BE2C (cell line): ENCODE results near the gene VGF.

Experiments
- DNase-seq: peaks from one replicate; pipeline ENCODE4 v3.0.0-alpha.2; 2020
- H3K27me3 ChIP-seq: fragments of 250-450 bp; sonication (Bioruptor Pico); 2 replicates; pipeline ENCODE4 v1.5.1; 2020; ENCODE audit warnings: mild to moderate bottlenecking
- H3K36me3 ChIP-seq: fragments of 250-450 bp; sonication (Bioruptor Pico); 2 replicates; pipeline ENCODE4 v1.5.1; 2020; ENCODE audit warnings: mild to moderate bottlenecking
- H3K4me1 ChIP-seq: fragments of 250-450 bp; sonication (Bioruptor Pico); 2 replicates; pipeline ENCODE4 v1.5.1; 2020
- H3K4me3 ChIP-seq: 2 replicates; pipeline ENCODE4 v1.5.1; 2011; ENCODE audit warnings: low read depth, low read length
- H3K9me3 ChIP-seq: fragments of 250-450 bp; sonication (Bioruptor Pico); 2 replicates; pipeline ENCODE4 v1.5.1; 2020
- TF ChIP-seq, protein P1 (sequence below): IDR thresholded peaks from 2 replicates; pipeline ENCODE4 v1.5.1; 2012; ENCODE audit warnings: mild to moderate bottlenecking, low read depth, low read length

Gene VGF

DNA sequence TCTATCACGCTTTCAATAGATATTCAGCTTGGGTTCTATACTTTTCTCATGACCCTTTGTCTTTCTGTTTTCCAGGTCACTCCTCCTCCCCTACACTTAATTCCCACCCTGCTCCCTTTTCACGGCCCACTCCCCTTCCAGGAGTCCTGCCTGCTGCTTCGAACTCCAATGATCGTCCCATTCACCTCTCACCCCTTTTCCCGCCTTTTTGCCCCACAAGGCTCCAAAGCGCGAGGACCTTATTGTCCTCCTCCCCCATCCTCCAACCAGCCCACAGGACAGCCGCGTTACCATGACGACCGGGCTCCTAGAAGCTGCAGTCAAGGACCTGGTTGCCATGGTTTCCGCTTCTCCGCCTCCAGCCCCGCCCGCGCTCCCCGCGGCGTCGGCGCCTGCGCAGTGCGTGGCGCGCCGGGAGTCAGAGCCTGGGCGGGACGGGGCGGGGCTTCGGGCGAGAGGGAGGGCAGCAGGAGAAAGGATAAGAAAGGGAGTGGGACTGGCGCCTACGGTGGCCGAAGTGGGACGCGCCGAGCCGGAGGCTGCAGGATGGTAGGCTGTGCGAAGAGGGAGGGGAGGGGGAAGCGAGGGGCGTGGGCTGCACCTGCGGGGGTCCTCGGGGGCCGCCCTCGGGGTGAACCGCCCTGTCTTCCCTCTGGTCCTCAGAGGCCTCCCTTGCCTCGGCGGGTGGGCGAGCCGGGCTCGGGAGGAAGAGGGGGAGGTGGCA lies 11.2 kb downstream of the VGF start, which contains the start of gene AP1S1:
Gene AP1S1, plus strand, starts transcription at position 508 of the 724 bp plus-strand sequence. Its CDS starts 39 bp downstream, at position 547.
- Histone ChIP-seq H3K27me3 (no peaks in the 10 kb centered on the region), H3K9me3 (no peaks in the 10 kb centered on the region), H3K4me1 (no peaks in the 10 kb centered on the region; the same call in 1 of the 2 replicates), H3K36me3 (peaks cover 9% of the 10 kb centered on the region), H3K4me3 (peak within 1 kb of the TSS; percentile 83)
- peak; percentile 99 for DNase-seq
- TF ChIP-seq, protein P1, sequence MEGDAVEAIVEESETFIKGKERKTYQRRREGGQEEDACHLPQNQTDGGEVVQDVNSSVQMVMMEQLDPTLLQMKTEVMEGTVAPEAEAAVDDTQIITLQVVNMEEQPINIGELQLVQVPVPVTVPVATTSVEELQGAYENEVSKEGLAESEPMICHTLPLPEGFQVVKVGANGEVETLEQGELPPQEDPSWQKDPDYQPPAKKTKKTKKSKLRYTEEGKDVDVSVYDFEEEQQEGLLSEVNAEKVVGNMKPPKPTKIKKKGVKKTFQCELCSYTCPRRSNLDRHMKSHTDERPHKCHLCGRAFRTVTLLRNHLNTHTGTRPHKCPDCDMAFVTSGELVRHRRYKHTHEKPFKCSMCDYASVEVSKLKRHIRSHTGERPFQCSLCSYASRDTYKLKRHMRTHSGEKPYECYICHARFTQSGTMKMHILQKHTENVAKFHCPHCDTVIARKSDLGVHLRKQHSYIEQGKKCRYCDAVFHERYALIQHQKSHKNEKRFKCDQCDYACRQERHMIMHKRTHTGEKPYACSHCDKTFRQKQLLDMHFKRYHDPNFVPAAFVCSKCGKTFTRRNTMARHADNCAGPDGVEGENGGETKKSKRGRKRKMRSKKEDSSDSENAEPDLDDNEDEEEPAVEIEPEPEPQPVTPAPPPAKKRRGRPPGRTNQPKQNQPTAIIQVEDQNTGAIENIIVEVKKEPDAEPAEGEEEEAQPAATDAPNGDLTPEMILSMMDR: no peak

GRCh38 chr7:101151908-101152651 lies 13.3 kb downstream of the VGF start:
- H3K27me3 ChIP-seq: no peaks in the 10 kb centered on the region
- no peaks in the 10 kb centered on the region; the same call in 1 of the 2 replicates for H3K4me1 ChIP-seq
- no peak for DNase-seq
- H3K4me3 ChIP-seq: no peak overlapping the region
- H3K36me3 ChIP-seq: no peaks in the 10 kb centered on the region
- H3K9me3 ChIP-seq: no peaks in the 10 kb centered on the region
- TF ChIP-seq, protein P1: no peak

GRCh38 chr7:101140746-101141382 lies 24.5 kb downstream of the VGF start:
- Histone ChIP-seq H3K9me3 (no peaks in the 10 kb centered on the region), H3K36me3 (no peaks in the 10 kb centered on the region), H3K27me3 (no peaks in the 10 kb centered on the region), H3K4me3 (no peak overlapping the region), H3K4me1 (peaks cover 3% of the 10 kb centered on the region; the same call in 1 of the 2 replicates)
- no peak for DNase-seq
- TF ChIP-seq, protein P1: no peak

DNA sequence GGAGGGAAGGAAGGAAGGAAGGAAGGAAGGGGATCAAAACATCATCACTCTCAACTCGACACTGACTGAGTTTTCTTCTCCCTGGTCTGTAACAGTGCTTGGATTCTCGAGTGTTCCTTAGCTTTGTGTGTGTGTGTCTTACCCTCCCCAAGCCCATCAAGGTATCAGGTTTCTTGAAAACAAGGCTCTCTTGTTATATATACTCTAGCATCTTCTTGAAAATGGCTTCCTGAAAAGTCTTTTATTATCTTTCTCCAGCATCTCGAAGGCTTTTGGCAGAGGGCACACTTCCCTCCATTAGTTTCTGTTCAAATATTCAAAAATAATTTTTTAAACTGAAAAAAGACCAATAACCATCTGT lies 25.1 kb downstream of the VGF start:
- peaks cover 3% of the 10 kb centered on the region; the same call in 1 of the 2 replicates for H3K4me1 ChIP-seq
- no peak overlapping the region for H3K4me3 ChIP-seq
- H3K9me3 ChIP-seq: no peaks in the 10 kb centered on the region
- TF ChIP-seq, protein P1: no peak
- no peak for DNase-seq
- H3K36me3 ChIP-seq: no peaks in the 10 kb centered on the region
- H3K27me3 ChIP-seq: no peaks in the 10 kb centered on the region

DNA sequence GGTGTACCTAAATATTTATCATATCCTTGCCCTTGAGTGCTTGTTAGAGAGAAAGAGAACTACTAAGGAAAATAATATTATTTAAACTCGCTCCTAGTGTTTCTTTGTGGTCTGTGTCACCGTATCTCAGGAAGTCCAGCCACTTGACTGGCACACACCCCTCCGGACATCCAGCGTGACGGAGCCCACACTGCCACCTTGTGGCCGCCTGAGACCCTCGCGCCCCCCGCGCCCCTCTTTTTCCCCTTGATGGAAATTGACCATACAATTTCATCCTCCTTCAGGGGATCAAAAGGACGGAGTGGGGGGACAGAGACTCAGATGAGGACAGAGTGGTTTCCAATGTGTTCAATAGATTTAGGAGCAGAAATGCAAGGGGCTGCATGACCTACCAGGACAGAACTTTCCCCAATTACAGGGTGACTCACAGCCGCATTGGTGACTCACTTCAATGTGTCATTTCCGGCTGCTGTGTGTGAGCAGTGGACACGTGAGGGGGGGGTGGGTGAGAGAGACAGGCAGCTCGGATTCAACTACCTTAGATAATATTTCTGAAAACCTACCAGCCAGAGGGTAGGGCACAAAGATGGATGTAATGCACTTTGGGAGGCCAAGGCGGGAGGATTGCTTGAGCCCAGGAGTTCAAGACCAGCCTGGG lies 27.0 kb downstream of the VGF start:
- Histone ChIP-seq H3K27me3 (no peaks in the 10 kb centered on the region), H3K4me1 (peaks cover 3% of the 10 kb centered on the region; the same call in 1 of the 2 replicates), H3K9me3 (no peaks in the 10 kb centered on the region), H3K36me3 (no peaks in the 10 kb centered on the region), H3K4me3 (peak overlapping the region; percentile 54)
- TF ChIP-seq, protein P1: peak; percentile 78
- DNase-seq: peak; percentile 93
